ENCODE results near the gene NKTR.

The NKTR gene

GRCh38 chr3:42675909-42676308 is 75.4 kb downstream of the NKTR start:
- in situ Hi-C loops (cut with MboI; ENCODE audit: low sequenced_read_pairs): no loop called here

DNA sequence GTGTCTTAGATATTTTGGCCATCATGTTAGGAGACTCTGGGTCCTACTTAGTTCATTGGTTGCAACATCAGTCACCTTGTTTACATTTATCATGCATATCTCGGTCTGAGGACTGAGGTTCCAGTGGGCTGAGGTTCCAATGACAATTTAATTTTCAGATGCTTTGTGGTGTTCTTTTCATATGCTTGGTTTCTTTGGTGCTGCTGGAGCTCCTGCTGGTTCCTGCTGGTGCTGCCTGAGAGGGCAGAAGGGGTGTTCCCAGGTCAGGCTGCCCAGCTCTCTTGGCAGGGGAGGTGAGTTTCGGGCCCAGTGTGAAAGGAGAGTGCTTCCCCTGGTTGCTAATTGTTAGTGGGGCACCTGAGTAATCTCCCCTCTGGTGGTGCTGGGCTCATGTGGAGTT is 78.0 kb downstream of the NKTR start:
- in situ Hi-C loops (cut with MboI; ENCODE audit: low sequenced_read_pairs): no loop called here

DNA sequence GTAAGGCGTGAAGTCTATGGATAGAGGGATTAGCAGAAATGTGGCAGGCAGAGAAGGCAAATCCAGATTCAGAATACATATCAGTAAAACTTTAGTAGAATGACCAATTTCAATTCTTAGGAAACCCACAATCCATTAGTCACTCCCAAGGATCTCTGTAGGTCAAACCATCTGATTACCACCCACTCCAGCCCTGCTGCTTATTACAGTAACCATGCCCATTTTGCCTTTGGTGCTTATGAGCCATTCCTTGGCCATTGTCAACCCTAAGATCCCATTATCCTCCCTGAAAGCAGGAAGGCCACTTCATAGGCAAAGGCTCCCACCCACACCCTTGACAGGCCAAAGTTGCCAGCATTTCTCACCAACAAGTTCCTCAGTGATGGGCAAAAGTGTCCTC is 79.8 kb downstream of the NKTR start:
- in situ Hi-C loops (cut with MboI; ENCODE audit: low sequenced_read_pairs): no loop called here

DNA sequence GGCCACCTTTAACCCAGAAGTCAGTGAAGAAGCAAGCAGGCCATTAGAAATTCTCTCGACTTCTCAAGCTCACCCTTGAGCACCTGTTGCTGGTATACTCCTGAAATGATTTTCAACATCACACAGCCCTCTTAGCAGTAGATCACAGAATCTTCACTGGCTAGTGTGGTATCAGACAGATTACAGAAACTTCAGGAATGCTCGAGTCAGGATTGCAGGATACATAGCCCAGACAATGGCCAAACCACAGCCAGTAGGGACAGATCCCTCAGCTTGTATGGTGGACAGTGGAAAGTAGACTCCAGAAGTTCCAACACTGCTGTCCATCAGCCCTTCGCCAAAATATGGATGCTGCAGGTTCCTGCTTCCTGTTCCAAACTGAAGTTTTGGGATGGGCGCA is 80.3 kb downstream of the NKTR start:
- in situ Hi-C loops (cut with MboI; ENCODE audit: low sequenced_read_pairs): no loop called here

GRCh38 chr3:42681361-42682038 is 81.0 kb downstream of the NKTR start:
- in situ Hi-C loops (cut with MboI; ENCODE audit: low sequenced_read_pairs): no loop called here

- in situ Hi-C loops (cut with MboI; ENCODE audit: low sequenced_read_pairs): no loop called here
Observed at GRCh38 chr3:42682301-42683070, 82.0 kb downstream of the NKTR start.

DNA sequence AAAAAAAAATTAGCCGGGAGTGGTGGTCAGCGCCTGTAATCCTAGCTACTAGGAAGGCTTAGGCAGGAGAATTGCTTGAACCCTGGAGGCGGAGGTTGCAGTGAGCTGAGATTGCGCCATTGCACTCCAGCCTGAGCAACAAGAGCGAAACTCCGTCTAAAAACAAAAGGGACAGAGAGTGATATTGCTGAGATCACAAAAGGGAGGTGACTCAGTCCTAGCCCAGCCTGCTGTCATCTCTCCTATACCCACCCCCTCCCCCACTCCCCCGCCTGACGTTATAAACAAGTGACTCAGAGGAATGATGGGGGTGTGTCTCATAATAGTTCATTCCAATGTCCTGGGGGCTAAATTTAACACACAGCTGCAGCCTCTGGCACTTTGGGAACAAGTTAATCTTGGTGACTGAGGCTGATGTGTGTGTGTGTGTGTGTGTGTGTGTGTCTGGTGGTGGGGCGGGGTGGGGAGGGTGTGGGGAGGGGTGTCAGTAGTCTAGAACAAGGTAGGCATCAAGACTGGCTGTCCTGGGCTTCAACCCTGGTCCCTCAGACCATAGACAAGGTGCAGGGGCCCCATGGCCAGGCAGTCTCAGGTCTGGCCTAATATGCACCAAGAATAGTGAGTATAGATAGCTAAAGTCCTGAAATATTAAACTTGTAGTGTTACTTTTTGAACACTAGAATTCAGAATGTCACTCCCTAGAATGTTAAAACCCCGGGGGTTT is 83.6 kb downstream of the NKTR start:
- in situ Hi-C loops (cut with MboI; ENCODE audit: low sequenced_read_pairs): no loop called here

GRCh38 chr3:42684632-42685362 is 84.3 kb downstream of the NKTR start:
- in situ Hi-C loops (cut with MboI; ENCODE audit: low sequenced_read_pairs): no loop called here

DNA sequence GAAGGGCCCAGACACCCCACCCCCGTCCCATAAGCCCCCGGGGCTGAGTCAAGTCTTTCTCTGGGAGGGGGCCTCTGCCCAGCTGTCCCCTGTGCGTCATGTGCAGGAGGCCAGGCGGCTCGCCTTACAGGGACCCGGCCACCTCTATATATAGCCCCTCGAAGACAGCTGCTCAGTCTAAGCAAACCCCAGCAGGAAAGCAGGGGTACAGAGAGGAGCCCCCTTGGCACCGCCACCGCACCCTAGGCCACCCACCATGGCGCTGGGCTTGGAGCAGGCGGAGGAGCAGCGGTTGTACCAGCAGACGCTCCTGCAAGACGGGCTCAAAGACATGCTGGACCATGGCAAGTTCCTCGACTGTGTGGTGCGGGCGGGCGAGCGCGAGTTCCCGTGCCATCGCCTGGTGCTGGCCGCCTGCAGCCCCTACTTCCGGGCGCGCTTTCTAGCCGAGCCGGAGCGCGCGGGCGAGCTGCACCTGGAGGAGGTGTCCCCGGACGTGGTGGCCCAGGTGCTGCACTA is 84.9 kb downstream of the NKTR start, which contains the start of gene KLHL40:
KLHL40 (plus strand) TSS at position 175 of the 519 bp plus-strand sequence; CDS start at position 257, 82 bp downstream.
- in situ Hi-C loops (cut with MboI; ENCODE audit: low sequenced_read_pairs): no loop called here

GRCh38 chr3:42685891-42686820 is 85.7 kb downstream of the NKTR start:
- in situ Hi-C loops (cut with MboI; ENCODE audit: low sequenced_read_pairs): no loop called here

DNA sequence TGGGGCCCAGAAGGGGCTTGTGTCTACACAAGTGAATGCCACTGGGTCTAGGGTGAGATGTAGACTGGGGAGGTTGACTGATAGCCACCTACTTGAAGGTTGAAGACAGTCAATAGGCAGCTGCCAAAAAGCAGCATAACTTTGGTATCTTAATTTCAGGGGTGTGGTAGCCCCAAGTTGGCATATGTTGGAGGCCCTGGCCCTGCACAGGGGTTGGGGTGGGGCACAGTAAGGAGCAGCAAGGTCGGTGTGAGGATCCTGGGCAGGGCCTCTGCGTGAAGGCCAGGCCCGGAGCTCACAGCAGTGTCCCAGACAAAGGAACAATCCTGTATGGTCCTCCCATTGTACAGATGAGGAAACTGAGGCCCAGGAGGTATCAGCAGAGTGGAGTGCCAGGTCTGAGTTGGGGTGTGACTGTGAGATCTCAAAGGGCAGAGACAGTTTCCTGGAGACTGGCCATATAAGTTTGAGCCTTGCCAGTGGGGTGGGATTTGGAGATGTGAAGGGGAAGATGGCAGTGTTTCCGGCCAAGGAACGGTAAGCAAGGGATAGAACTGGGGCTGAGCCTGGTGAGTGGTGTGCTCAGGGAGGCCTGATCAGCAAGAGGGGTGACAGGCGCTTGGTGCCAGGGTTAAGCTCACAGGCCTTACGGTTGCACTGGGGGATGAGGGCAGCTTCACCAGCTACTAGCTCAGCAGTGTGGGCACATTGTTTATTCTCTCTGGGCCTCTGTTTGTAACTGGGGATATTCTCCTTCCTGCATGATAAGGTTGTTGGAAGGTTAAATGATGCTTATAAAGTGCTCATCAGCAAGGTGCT is 86.6 kb downstream of the NKTR start:
- in situ Hi-C loops (cut with MboI; ENCODE audit: low sequenced_read_pairs): no loop called here

- in situ Hi-C loops (cut with MboI; ENCODE audit: low sequenced_read_pairs): no loop called here
Observed at GRCh38 chr3:42688016-42688415, 87.5 kb downstream of the NKTR start.

DNA sequence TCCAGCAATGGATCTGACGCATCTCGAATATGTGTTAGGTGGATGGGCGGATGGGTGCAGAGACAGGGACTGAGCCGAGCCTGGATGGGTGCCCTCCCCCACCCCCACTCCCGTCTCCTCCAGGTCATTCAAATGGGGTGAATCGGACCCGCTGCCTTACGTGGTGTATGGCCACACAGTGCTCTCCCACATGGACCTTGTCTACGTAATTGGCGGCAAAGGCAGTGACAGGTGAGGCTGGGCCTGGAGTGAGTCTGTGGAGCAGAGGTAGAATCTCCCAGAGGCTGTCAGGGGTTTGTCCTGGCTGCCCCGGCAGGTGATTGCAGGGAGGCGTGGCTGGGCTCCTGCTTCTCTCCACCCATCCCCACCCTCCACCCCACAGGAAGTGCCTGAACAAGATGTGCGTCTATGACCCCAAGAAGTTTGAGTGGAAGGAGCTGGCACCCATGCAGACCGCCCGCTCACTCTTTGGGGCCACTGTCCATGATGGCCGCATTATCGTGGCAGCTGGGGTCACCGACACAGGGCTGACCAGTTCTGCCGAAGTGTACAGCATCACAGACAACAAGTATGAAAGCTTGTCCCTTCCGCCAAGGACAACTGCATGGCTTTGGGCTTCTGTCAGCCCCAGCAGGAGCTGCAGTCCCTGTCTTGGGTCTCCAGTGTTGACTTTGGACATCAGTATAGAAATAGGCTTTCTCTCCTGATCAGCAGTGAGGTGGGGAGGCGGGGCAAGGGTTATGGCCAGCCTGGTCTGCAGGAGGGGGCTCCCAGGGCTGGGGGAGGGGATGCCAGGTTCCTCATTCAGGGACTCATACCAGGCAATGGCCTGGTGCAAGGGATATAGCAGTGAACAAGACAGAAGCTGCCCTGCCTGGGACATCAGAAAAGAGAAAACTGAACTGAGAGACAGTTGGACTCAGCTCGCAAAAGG is 88.3 kb downstream of the NKTR start:
- in situ Hi-C loops (cut with MboI; ENCODE audit: low sequenced_read_pairs): no loop called here

GRCh38 chr3:42689421-42690014 is 89.0 kb downstream of the NKTR start:
- in situ Hi-C loops (cut with MboI; ENCODE audit: low sequenced_read_pairs): no loop called here

GRCh38 chr3:42690191-42690590 is 89.7 kb downstream of the NKTR start:
- in situ Hi-C loops (cut with MboI; ENCODE audit: low sequenced_read_pairs): no loop called here

GRCh38 chr3:42690766-42691680 is 90.5 kb downstream of the NKTR start:
- in situ Hi-C loops (cut with MboI; ENCODE audit: low sequenced_read_pairs): no loop called here

All from hTERT RPE-1 (cell line).